Thymus (tissue), 11 donors: ENCODE measurements around the gene PALD1. TPM values are rescaled to one million over a fixed set of nuclear protein-coding genes. Genes with fewer than 3 reads are reported as not detected.
"Not testable (repeated sequence)": the region's sequence is repeated elsewhere in the genome, so short reads cannot be mapped to it uniquely, and the experiment has no call there.

Source experiments
- DNase-seq, 9 donors: peaks; one replicate each; pipeline ENCODE4 v3.0.0-alpha.2; 2013; ENCODE audit warnings: low spot score in 9 of 9, low read depth in 6 of 9, missing footprints in 1 of 9
- H3K27ac ChIP-seq, 2 donors: one replicate each; pipeline ENCODE4 v1.5.1; 2013; ENCODE audit warnings: control low read depth in 1 of 2, low read depth in 1 of 2, low read length in 1 of 2, mild to moderate bottlenecking in 1 of 2, moderate library complexity in 1 of 2
- H3K27me3 ChIP-seq, 2 donors: one replicate each; pipeline ENCODE4 v1.5.1; 2013; ENCODE audit warnings: low read length in 1 of 2; ENCODE audit not compliant: control insufficient read depth in 2 of 2, insufficient read depth in 1 of 2
- H3K36me3 ChIP-seq, 2 donors: one replicate each; pipeline ENCODE4 v1.5.1; 2013; ENCODE audit warnings: low read length in 1 of 2, mild to moderate bottlenecking in 1 of 2, moderate library complexity in 1 of 2; ENCODE audit not compliant: control insufficient read depth in 2 of 2, insufficient read depth in 2 of 2
- H3K4me1 ChIP-seq, 2 donors: one replicate each; pipeline ENCODE4 v1.5.1; 2013; ENCODE audit warnings: low read length in 2 of 2; ENCODE audit not compliant: control insufficient read depth in 2 of 2, insufficient read depth in 2 of 2
- H3K4me3 ChIP-seq, 2 donors: one replicate each; pipeline ENCODE4 v1.5.1; 2013; ENCODE audit warnings: low read length in 2 of 2, control low read depth in 1 of 2, mild to moderate bottlenecking in 1 of 2
- H3K9me3 ChIP-seq, 2 donors: one replicate each; pipeline ENCODE4 v1.5.1; 2013; ENCODE audit warnings: low read length in 1 of 2, mild to moderate bottlenecking in 1 of 2; ENCODE audit not compliant: control insufficient read depth in 2 of 2, insufficient read depth in 1 of 2
- whole genome bisulfite sequencing: extraction: QIAGEN DNeasy Blood & Tissue Kit; methylation state at CpG from one replicate; pipeline ENCODE4 v1.1.7; 2013; 5-methylcytosine and 5-hydroxymethylcytosine counted together
- polyA plus RNA-seq: library from polyadenylated mRNA; stranded (reverse); fragments of 200-250 nt; gene quantifications from one replicate; pipeline ENCODE4 v1.2.3, GENCODE V29; 2013
- total RNA-seq: library from RNA; stranded (reverse); fragments of 120-200 nt; gene quantifications from one replicate; pipeline ENCODE4 v1.2.4, GENCODE V29; 2013
- donor health status: healthy.

PALD1 gene
- total and polyA plus RNA-seq, 2 donors, result 7.3 to 10.3 TPM

- peaks cover 6 to 35% of the 10 kb centered on the region in 2 donors for H3K4me1 ChIP-seq
- H3K36me3 ChIP-seq, result no peaks in the 10 kb centered on the region
- 97% methylated on average over 11 of the region's 11 CpGs for WGBS
- no peaks in the 10 kb centered on the region for H3K27me3 ChIP-seq
- H3K27ac ChIP-seq, result no peak overlapping the region
- no peaks in the 10 kb centered on the region for H3K9me3 ChIP-seq
- no peak for DNase-seq
- no peak overlapping the region for H3K4me3 ChIP-seq
Observed at GRCh38 chr10:70573599-70574506, 95.3 kb downstream of the PALD1 start.

- H3K36me3 ChIP-seq, result no peaks in the 10 kb centered on the region
- no peak for DNase-seq
- WGBS, result 72% methylated on average over 4 of the region's 4 CpGs
- H3K9me3 ChIP-seq, result peaks cover 0 to 3% of the 10 kb centered on the region in 2 donors
- no peaks in the 10 kb centered on the region for H3K27me3 ChIP-seq
- H3K4me1 ChIP-seq, result peaks cover 6 to 31% of the 10 kb centered on the region in 2 donors
- peak overlapping the region in 1 of 2 donors; percentile 2 for H3K27ac ChIP-seq
- H3K4me3 ChIP-seq, result no peak overlapping the region
Observed at GRCh38 chr10:70575486-70575873, 96.9 kb downstream of the PALD1 start.

- Histone ChIP-seq H3K36me3 (no peaks in the 10 kb centered on the region), H3K27me3 (no peaks in the 10 kb centered on the region), H3K4me1 (peaks cover 6 to 31% of the 10 kb centered on the region in 2 donors), H3K27ac (peak overlapping the region in 1 of 2 donors; percentile 2), H3K4me3 (no peak overlapping the region), H3K9me3 (peaks cover 0 to 3% of the 10 kb centered on the region in 2 donors)
- WGBS, result 14% methylated on average over 12 of the region's 12 CpGs
- peak in 1 of 9 donors; percentile 54 for DNase-seq
Observed at GRCh38 chr10:70575874-70576802, 97.6 kb downstream of the PALD1 start.

GRCh38 chr10:70576803-70577517, 98.4 kb downstream of the PALD1 start:
- Histone ChIP-seq H3K4me1 (peaks cover 6 to 31% of the 10 kb centered on the region in 2 donors), H3K4me3 (no peak overlapping the region), H3K27me3 (no peaks in the 10 kb centered on the region), H3K27ac (no peak overlapping the region), H3K36me3 (no peaks in the 10 kb centered on the region), H3K9me3 (peaks cover 0 to 3% of the 10 kb centered on the region in 2 donors)
- 73% methylated on average over 2 of the region's 2 CpGs for WGBS
- DNase-seq, result no peak

GRCh38 chr10:70578371-70578947, 99.9 kb downstream of the PALD1 start:
- no peaks in the 10 kb centered on the region for H3K36me3 ChIP-seq
- 9% methylated on average over 7 of the region's 7 CpGs for WGBS
- no peaks in the 10 kb centered on the region for H3K27me3 ChIP-seq
- no peak overlapping the region for H3K27ac ChIP-seq
- H3K4me3 ChIP-seq, result no peak overlapping the region
- DNase-seq, result peak in 3 of 9 donors; percentile 30 to 74 (median 38)
- peaks cover 6 to 31% of the 10 kb centered on the region in 2 donors for H3K4me1 ChIP-seq
- peaks cover 0 to 3% of the 10 kb centered on the region in 2 donors for H3K9me3 ChIP-seq

- WGBS, result 73% methylated on average over 3 of the region's 3 CpGs
- Histone ChIP-seq H3K9me3 (peaks cover 0 to 3% of the 10 kb centered on the region in 2 donors), H3K4me1 (peaks cover 8 to 35% of the 10 kb centered on the region in 2 donors), H3K4me3 (no peak overlapping the region), H3K27me3 (no peaks in the 10 kb centered on the region), H3K27ac (no peak overlapping the region), H3K36me3 (no peaks in the 10 kb centered on the region)
- DNase-seq, result no peak
Observed at GRCh38 chr10:70579234-70580002, 100.9 kb downstream of the PALD1 start.

GRCh38 chr10:70581176-70581575, 102.6 kb downstream of the PALD1 start:
- not testable (repeated sequence) for DNase-seq
- WGBS, result 98% methylated on average over 5 of the region's 5 CpGs

More at GRCh38 chr10:70581176-70581575, 102.6 kb downstream of the PALD1 start:
- not testable (repeated sequence) for H3K27me3 ChIP-seq, H3K4me3 ChIP-seq, H3K9me3 ChIP-seq, H3K36me3 ChIP-seq, H3K27ac ChIP-seq
- peaks cover 9 to 40% of the 10 kb centered on the region in 2 donors for H3K4me1 ChIP-seq
